CD4-positive, alpha-beta memory T cell (primary cell): Measurements from ENCODE around the gene ZBTB16. TPM values are rescaled to one million over a fixed set of nuclear protein-coding genes. Genes with fewer than 3 reads are reported as not detected.
A peak's percentile ranks its signal among the peaks of the same experiment; 100 is the strongest.
"Not testable (repeated sequence)": the region's sequence is repeated elsewhere in the genome, so short reads cannot be mapped to it uniquely, and the experiment has no call there.

ENCODE experiments used
- CTCF ChIA-PET: fragments of 350-600 bp; sonication (Branson Sonifier 250); formaldehyde crosslinking; loops from one replicate; lab custom pipeline; 2021; ENCODE audit warnings: inconsistent platforms; ENCODE audit not compliant: partially characterized antibody; lab: Charles Lee
- POLR2A ChIA-PET: fragments of 350-600 bp; sonication (Branson Sonifier 250); formaldehyde crosslinking; loops from one replicate; lab custom pipeline; 2021; ENCODE audit not compliant: partially characterized antibody; lab: Charles Lee
- DNase-seq, 5 donors: peaks; one replicate each; pipeline versions ENCODE4 v3.0.0 to v3.0.0-alpha.2; 2020 to 2022; ENCODE audit warnings: mixed read lengths in 1 of 5
- H3K27ac ChIP-seq: one replicate; pipeline ENCODE4 v1.7.0; 2013; ENCODE audit warnings: low read depth, low read length
- H3K27me3 ChIP-seq: 2 replicates; pipeline ENCODE4 v1.7.0; 2013; ENCODE audit warnings: mild to moderate bottlenecking, low read length, moderate library complexity; ENCODE audit not compliant: insufficient read depth
- H3K36me3 ChIP-seq: 2 replicates; pipeline ENCODE4 v1.7.0; 2013; ENCODE audit warnings: mild to moderate bottlenecking, low read length, moderate library complexity; ENCODE audit not compliant: insufficient read depth
- H3K4me1 ChIP-seq: 2 replicates; pipeline ENCODE4 v1.7.0; 2013; ENCODE audit warnings: mild to moderate bottlenecking, low read length, moderate library complexity; ENCODE audit not compliant: insufficient read depth
- H3K4me3 ChIP-seq, 2 donors: one replicate each; pipeline ENCODE4 v1.7.0; 2013; ENCODE audit warnings: low read length in 2 of 2, mild to moderate bottlenecking in 1 of 2
- H3K9me3 ChIP-seq, 2 donors: one replicate each; pipeline ENCODE4 v1.7.0; 2013; ENCODE audit warnings: low read length in 2 of 2, control low read depth in 1 of 2; ENCODE audit not compliant: control insufficient read depth in 1 of 2
- H3K27ac Mint-ChIP-seq, 7 donors: one replicate each; pipeline ENCODE4 v1.8.0; 2020 to 2021; ENCODE audit warnings: mixed read lengths in 7 of 7, mild to moderate bottlenecking in 6 of 7, inconsistent platforms in 3 of 7, moderate library complexity in 3 of 7
- H3K27me3 Mint-ChIP-seq, 2 donors: one replicate each; pipeline ENCODE4 v1.8.0; 2020 to 2021; ENCODE audit warnings: mixed read lengths in 2 of 2
- H3K36me3 Mint-ChIP-seq, 2 donors: one replicate each; pipeline ENCODE4 v1.8.0; 2020 to 2021; ENCODE audit warnings: mixed read lengths in 2 of 2, inconsistent platforms in 1 of 2, mild to moderate bottlenecking in 1 of 2
- H3K4me1 Mint-ChIP-seq, 4 donors: one replicate each; pipeline ENCODE4 v1.8.0; 2020 to 2021; ENCODE audit warnings: mixed read lengths in 4 of 4, mild to moderate bottlenecking in 1 of 4
- H3K4me3 Mint-ChIP-seq, 8 donors: one replicate each; pipeline ENCODE4 v1.8.0; 2020 to 2021; ENCODE audit warnings: mixed read lengths in 8 of 8, mild to moderate bottlenecking in 7 of 8, moderate library complexity in 6 of 8, inconsistent platforms in 3 of 8
- H3K9me3 Mint-ChIP-seq, 8 donors: one replicate each; pipeline ENCODE4 v1.8.0; 2020 to 2021; ENCODE audit warnings: mixed read lengths in 8 of 8, mild to moderate bottlenecking in 5 of 8, inconsistent platforms in 3 of 8, moderate library complexity in 1 of 8
- intact Hi-C: fragments of 100-400 bp; cut with micrococcal nuclease; formaldehyde crosslinking; loops from one replicate; pipeline ENCODE4 v1.15.1; 2023
- polyA plus RNA-seq, 2 donors: library from polyadenylated mRNA; unstranded; fragments of 300-500 nt; fragmentation: Illumina TruSeq; gene quantifications; one replicate each; pipeline ENCODE4 v1.2.3, GENCODE V29; 2021
- total RNA-seq, 2 experiments: library from RNA; stranded (reverse); gene quantifications; one replicate each; pipeline ENCODE4 v1.2.3, GENCODE V29; 2021

Gene ZBTB16
- total and polyA plus RNA-seq, 4 experiments from 2014 or later = 5.6 to 28.4 (median 8.6) TPM

GRCh38 chr11:114040706-114041211 lies 18.8 kb upstream of the ZBTB16 start:
- CTCF ChIA-PET = interaction anchor here (1.0 to 5.3 kb wide), 2 partner anchors 142 to 221 kb away, joined by 4 to 39 read pairs; no protein-coding TSS in a partner anchor
- intact Hi-C loops = no loop called here
- Histone ChIP-seq H3K27me3 (no peaks in the 10 kb centered on the region), H3K4me3 (no peak overlapping the region), H3K36me3 (no peaks in the 10 kb centered on the region), H3K27ac (no peak overlapping the region), H3K4me1 (peaks cover 21% of the 10 kb centered on the region), H3K9me3 (no peaks in the 10 kb centered on the region)
- H3K9me3 Mint-ChIP-seq = peaks cover 0 to 3% (median 0%) of the 10 kb centered on the region in 8 donors
- H3K27me3 Mint-ChIP-seq = no peaks in the 10 kb centered on the region
- no peaks in the 10 kb centered on the region for H3K36me3 Mint-ChIP-seq
- H3K27ac Mint-ChIP-seq = peak overlapping the region in 1 of 7 donors; percentile 14
- POLR2A ChIA-PET = interaction anchor here (1.1 kb wide), 1 partner anchor 220 kb away, joined by 3 read pairs; no protein-coding TSS in a partner anchor
- peaks cover 12 to 33% (median 24%) of the 10 kb centered on the region in 4 donors for H3K4me1 Mint-ChIP-seq
- no peak for DNase-seq
- H3K4me3 Mint-ChIP-seq = no peak overlapping the region

DNA sequence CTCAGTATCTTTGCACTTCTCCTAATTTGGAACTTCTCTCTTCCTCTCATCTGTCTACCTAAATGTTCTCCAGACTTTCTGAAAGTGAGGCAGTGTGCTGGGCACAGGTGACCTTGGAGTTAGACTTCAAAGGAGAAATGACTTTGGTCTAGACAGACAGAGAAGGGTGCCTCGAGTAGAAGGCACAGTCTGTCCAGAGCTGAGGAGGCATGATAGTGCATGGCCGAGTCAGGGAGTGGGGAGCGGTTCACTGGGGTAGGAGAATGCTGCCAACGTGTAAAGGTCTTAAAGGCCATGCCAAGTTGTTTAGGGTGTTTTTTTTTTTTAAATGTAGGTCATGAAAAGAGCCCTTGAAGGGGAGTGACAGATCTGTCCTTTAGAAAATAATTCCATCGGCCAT lies 17.3 kb upstream of the ZBTB16 start:
- no peak overlapping the region for H3K4me3 ChIP-seq
- H3K4me3 Mint-ChIP-seq = no peak overlapping the region
- POLR2A ChIA-PET = interaction anchor here (0.7 kb wide), 1 partner anchor 141 kb away, joined by 3 read pairs; no protein-coding TSS in a partner anchor

DNA sequence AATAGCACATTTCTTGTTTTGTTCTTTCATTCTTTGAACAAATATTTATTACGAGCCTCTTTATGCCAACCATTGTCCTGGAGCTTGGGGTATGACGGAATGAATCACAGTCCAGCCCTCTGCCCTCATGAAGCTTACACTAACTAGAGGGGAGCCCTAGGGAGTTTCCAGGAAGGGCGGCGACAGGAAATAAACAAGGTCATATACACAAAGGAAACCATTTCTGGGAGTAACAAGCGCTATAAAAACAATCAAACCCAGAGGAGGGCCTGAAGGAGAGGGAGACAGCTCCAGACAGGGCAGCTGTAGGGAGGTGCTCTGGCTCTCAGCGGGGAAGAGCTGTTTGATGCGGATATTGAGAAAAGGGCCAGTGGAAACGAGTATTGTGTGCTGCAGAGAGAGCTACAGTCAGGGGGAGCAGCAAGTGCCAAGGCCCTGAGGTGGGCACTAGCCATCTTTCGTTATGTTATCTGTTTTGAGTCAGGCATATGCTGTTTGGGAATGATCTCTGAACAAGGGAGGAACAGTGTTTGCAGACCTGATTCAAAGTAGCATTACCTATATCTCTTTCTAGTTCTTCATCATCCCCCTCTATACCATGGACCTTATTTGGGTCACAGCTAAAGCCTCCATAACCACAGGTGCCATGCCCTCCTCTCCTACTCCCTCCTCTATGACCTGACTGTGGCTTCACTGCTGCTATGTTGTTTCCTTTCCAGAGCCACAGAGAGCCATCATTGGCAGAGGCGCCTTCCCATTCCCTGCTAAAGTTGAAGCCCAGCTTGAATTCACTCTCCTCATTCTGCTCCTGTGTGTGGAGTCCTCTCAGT lies 15.3 kb upstream of the ZBTB16 start:
- Mint-ChIP-seq H3K27me3 (peaks cover 0 to 3% of the 10 kb centered on the region in 2 donors), H3K9me3 (peaks cover 0 to 3% (median 0%) of the 10 kb centered on the region in 8 donors), H3K4me3 (peak overlapping the region in 7 of 8 donors; percentile 23 to 65 (median 57)), H3K4me1 (peaks cover 12 to 26% (median 18%) of the 10 kb centered on the region in 4 donors), H3K36me3 (no peaks in the 10 kb centered on the region), H3K27ac (peak overlapping the region in 6 of 7 donors; percentile 13 to 91 (median 86))
- Histone ChIP-seq H3K4me1 (peaks cover 15% of the 10 kb centered on the region), H3K27me3 (no peaks in the 10 kb centered on the region), H3K9me3 (no peaks in the 10 kb centered on the region), H3K36me3 (no peaks in the 10 kb centered on the region), H3K27ac (no peak overlapping the region), H3K4me3 (no peak overlapping the region)
- POLR2A ChIA-PET = interaction anchor here (0.8 to 1.5 kb wide), 4 partner anchors 17 to 217 kb away, joined by 3 to 6 read pairs (median 3); no protein-coding TSS in a partner anchor
- CTCF ChIA-PET = interaction anchor here (1.3 to 3.5 kb wide), 4 partner anchors 9 to 217 kb away, joined by 4 to 25 read pairs (median 10); no protein-coding TSS in a partner anchor
- intact Hi-C loops = no loop called here
- DNase-seq = peak in 1 of 5 donors; percentile 24

More for the DNA sequence above, 17.3 kb upstream of the ZBTB16 start:
- H3K27me3 Mint-ChIP-seq = no peaks in the 10 kb centered on the region
- Histone ChIP-seq H3K4me1 (peaks cover 15% of the 10 kb centered on the region), H3K36me3 (no peaks in the 10 kb centered on the region), H3K27me3 (no peaks in the 10 kb centered on the region), H3K9me3 (no peaks in the 10 kb centered on the region), H3K27ac (no peak overlapping the region)
- no peaks in the 10 kb centered on the region for H3K36me3 Mint-ChIP-seq
- CTCF ChIA-PET = interaction anchor here (1.4 to 3.5 kb wide), 2 partner anchors 151 to 219 kb away, joined by 3 to 25 read pairs; no protein-coding TSS in a partner anchor
- H3K4me1 Mint-ChIP-seq = peaks cover 12 to 26% (median 18%) of the 10 kb centered on the region in 4 donors
- peak overlapping the region in 2 of 7 donors; percentile 1 to 80 for H3K27ac Mint-ChIP-seq
- H3K9me3 Mint-ChIP-seq = peaks cover 0 to 3% (median 0%) of the 10 kb centered on the region in 8 donors
- no peak for DNase-seq
- intact Hi-C loops = no loop called here

- no peaks in the 10 kb centered on the region for H3K36me3 Mint-ChIP-seq
- H3K27me3 Mint-ChIP-seq = peaks cover 0 to 3% of the 10 kb centered on the region in 2 donors
- POLR2A ChIA-PET = interaction anchor here (0.7 kb wide), 1 partner anchor 213 kb away, joined by 3 read pairs; no protein-coding TSS in a partner anchor
- CTCF ChIA-PET = interaction anchor here (1.1 to 1.5 kb wide), 4 partner anchors 10 to 214 kb away, joined by 3 to 5 read pairs (median 4); no protein-coding TSS in a partner anchor
- peaks cover 12 to 23% (median 16%) of the 10 kb centered on the region in 4 donors for H3K4me1 Mint-ChIP-seq
- no peak overlapping the region for H3K4me3 ChIP-seq
- no peak overlapping the region for H3K4me3 Mint-ChIP-seq
- no peaks in the 10 kb centered on the region for H3K27me3 ChIP-seq
- H3K9me3 Mint-ChIP-seq = peaks cover 0 to 3% (median 0%) of the 10 kb centered on the region in 8 donors
- H3K27ac Mint-ChIP-seq = no peak overlapping the region
- H3K9me3 ChIP-seq = no peaks in the 10 kb centered on the region
- no peak for DNase-seq
- no peak overlapping the region for H3K27ac ChIP-seq
- peaks cover 15% of the 10 kb centered on the region for H3K4me1 ChIP-seq
- intact Hi-C loops = no loop called here
- no peaks in the 10 kb centered on the region for H3K36me3 ChIP-seq
These were observed 12.2 kb upstream of the ZBTB16 start for GRCh38 chr11:114047327-114047726.

GRCh38 chr11:114049050-114049449 lies 10.5 kb upstream of the ZBTB16 start:
- H3K4me3 Mint-ChIP-seq = no peak overlapping the region
- peaks cover 8 to 14% (median 10%) of the 10 kb centered on the region in 4 donors for H3K4me1 Mint-ChIP-seq
- ChIA-PET POLR2A (no interaction called here), CTCF (interaction anchor here (0.8 to 2.7 kb wide), 5 partner anchors 9 to 211 kb away, joined by 3 to 7 read pairs (median 3); no protein-coding TSS in a partner anchor)
- Histone ChIP-seq H3K4me3 (no peak overlapping the region), H3K27ac (no peak overlapping the region), H3K4me1 (peaks cover 12% of the 10 kb centered on the region), H3K36me3 (no peaks in the 10 kb centered on the region), H3K9me3 (no peaks in the 10 kb centered on the region), H3K27me3 (no peaks in the 10 kb centered on the region)
- H3K27ac Mint-ChIP-seq = no peak overlapping the region
- DNase-seq = no peak
- H3K27me3 Mint-ChIP-seq = peaks cover 0 to 3% of the 10 kb centered on the region in 2 donors
- H3K36me3 Mint-ChIP-seq = no peaks in the 10 kb centered on the region
- peaks cover 0 to under 1% (median 0%) of the 10 kb centered on the region in 8 donors for H3K9me3 Mint-ChIP-seq
- intact Hi-C loops = no loop called here

- CTCF ChIA-PET = interaction anchor here (1.4 to 2.7 kb wide), 2 partner anchors 11 to 210 kb away, joined by 3 to 7 read pairs; no protein-coding TSS in a partner anchor
These were observed 9.7 kb upstream of the ZBTB16 start for GRCh38 chr11:114049766-114050165.

More at GRCh38 chr11:114049766-114050165, 9.7 kb upstream of the ZBTB16 start:
- H3K27me3 Mint-ChIP-seq, H3K4me1 ChIP-seq, H3K4me1 Mint-ChIP-seq, H3K4me3 ChIP-seq, H3K9me3 Mint-ChIP-seq, intact Hi-C loops, H3K27me3 ChIP-seq, H3K4me3 Mint-ChIP-seq, POLR2A ChIA-PET, H3K27ac ChIP-seq, H3K36me3 ChIP-seq, DNase-seq, H3K27ac Mint-ChIP-seq, H3K36me3 Mint-ChIP-seq, H3K9me3 ChIP-seq: not testable (repeated sequence)
